Panc1 (cell line): ENCODE data around the gene EMC1.

ENCODE experiments used
- CTCF ChIP-seq: fragments of 450-650 bp; IDR thresholded peaks from 2 replicates; pipeline ENCODE4 v1.5.1; 2017; ENCODE audit warnings: mild to moderate bottlenecking
- POLR2AphosphoS5 ChIP-seq: IDR thresholded peaks from 2 replicates; pipeline ENCODE4 v1.6.1; 2012; ENCODE audit warnings: mild to moderate bottlenecking, low read depth, low read length, moderate library complexity
- REST ChIP-seq, 2 experiments: IDR thresholded peaks; 2 replicates each; pipeline ENCODE4 v1.6.1; 2011 to 2012; ENCODE audit warnings: low read depth in 2 of 2, control low read depth in 1 of 2, low read length in 1 of 2, mild to moderate bottlenecking in 1 of 2, moderate library complexity in 1 of 2; ENCODE audit not compliant: insufficient read depth in 1 of 2
- SIN3A ChIP-seq: IDR thresholded peaks from 2 replicates; pipeline ENCODE4 v1.6.1; 2012; ENCODE audit warnings: low read depth, mild to moderate bottlenecking, low read length, moderate library complexity, borderline replicate concordance; ENCODE audit not compliant: insufficient read depth
- TCF7L2 ChIP-seq: IDR thresholded peaks from 2 replicates; pipeline ENCODE4 v1.6.1; 2011; ENCODE audit warnings: mild to moderate bottlenecking, low read depth, low read length, inconsistent platforms

GRCh38 chr1:19219451-19219850 is 31.9 kb downstream of the EMC1 start:
- no peak for TF ChIP-seq POLR2AphosphoS5
- TF ChIP-seq CTCF, result no peak
- no peak for TF ChIP-seq REST (IDR thresholded peaks at IDR 0.05; ENCODE audit: insufficient read depth in 1 of 2, low read depth in 2 of 2, low read length in 1 of 2)
- no peak for TF ChIP-seq SIN3A
- TF ChIP-seq TCF7L2, result no peak
